Neural crest cell (in vitro differentiated cells): ENCODE measurements around the gene DISC1. TPM values are rescaled to one million over a fixed set of nuclear protein-coding genes. Genes with fewer than 3 reads are reported as not detected.
"Not testable (repeated sequence)": the region's sequence is repeated elsewhere in the genome, so short reads cannot be mapped to it uniquely, and the experiment has no call there.

Experiments
- DNase-seq: peaks from one replicate; pipeline ENCODE4 v3.0.0; 2021; ENCODE audit warnings: low read depth, mixed read lengths, low spot score
- H3K27ac Mint-ChIP-seq: one replicate; pipeline ENCODE4 v1.8.0; 2021; ENCODE audit warnings: mild to moderate bottlenecking, mixed read lengths; ENCODE audit not compliant: unreplicated experiment
- H3K27me3 Mint-ChIP-seq: 2 replicates; pipeline ENCODE4 v1.8.0; 2021; ENCODE audit warnings: low read depth, mild to moderate bottlenecking, mixed read lengths
- H3K36me3 Mint-ChIP-seq: 2 replicates; pipeline ENCODE4 v1.8.0; 2021; ENCODE audit warnings: low read depth, mild to moderate bottlenecking, mixed read lengths
- H3K4me1 Mint-ChIP-seq: 2 replicates; pipeline ENCODE4 v1.8.0; 2021; ENCODE audit warnings: mixed read lengths
- H3K4me3 Mint-ChIP-seq: one replicate; pipeline ENCODE4 v1.8.0; 2021; ENCODE audit warnings: mild to moderate bottlenecking, mixed read lengths
- H3K9me3 Mint-ChIP-seq: 2 replicates; pipeline ENCODE4 v1.8.0; 2021; ENCODE audit warnings: mixed read lengths
- total RNA-seq: library from RNA; stranded (reverse); gene quantifications from 2 replicates; pipeline ENCODE4 v1.2.1, GENCODE V29; 2021
- TF ChIP-seq, protein P1 (sequence below): fragments of 200-600 bp; sonication (generic); conservative IDR thresholded peaks from 2 replicates; pipeline ENCODE4 v1.5.0; 2021; ENCODE audit warnings: antibody characterized with exemption, mild to moderate bottlenecking

Gene DISC1
- total RNA-seq, 1 donor from 2014 or later, result 13.7 TPM

DNA sequence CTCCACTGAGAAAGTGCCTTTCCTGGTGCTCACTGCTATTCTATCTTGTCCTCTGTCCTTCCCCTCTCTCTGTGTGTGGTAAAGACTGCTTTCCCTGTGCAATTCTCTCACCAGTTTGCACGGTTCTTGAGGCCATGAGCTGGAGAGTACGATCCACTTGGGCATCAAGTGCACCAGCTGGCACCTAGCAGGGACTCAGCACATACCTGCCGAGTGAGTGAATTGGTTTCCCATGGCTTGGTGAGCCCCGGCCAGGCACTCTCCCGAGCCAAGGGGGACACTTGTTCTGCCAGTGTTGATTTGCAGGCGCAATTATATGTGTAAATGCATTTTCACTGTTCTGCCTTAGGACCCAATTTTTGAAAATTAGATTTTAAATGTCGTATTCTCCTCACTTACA is 313.5 kb downstream of the DISC1 start:
- peaks cover 5% of the 10 kb centered on the region for H3K36me3 Mint-ChIP-seq
- peak overlapping the region; percentile 82 for H3K27ac Mint-ChIP-seq
- no peaks in the 10 kb centered on the region for H3K27me3 Mint-ChIP-seq
- H3K9me3 Mint-ChIP-seq, result no peaks in the 10 kb centered on the region
- TF ChIP-seq, protein P1, sequence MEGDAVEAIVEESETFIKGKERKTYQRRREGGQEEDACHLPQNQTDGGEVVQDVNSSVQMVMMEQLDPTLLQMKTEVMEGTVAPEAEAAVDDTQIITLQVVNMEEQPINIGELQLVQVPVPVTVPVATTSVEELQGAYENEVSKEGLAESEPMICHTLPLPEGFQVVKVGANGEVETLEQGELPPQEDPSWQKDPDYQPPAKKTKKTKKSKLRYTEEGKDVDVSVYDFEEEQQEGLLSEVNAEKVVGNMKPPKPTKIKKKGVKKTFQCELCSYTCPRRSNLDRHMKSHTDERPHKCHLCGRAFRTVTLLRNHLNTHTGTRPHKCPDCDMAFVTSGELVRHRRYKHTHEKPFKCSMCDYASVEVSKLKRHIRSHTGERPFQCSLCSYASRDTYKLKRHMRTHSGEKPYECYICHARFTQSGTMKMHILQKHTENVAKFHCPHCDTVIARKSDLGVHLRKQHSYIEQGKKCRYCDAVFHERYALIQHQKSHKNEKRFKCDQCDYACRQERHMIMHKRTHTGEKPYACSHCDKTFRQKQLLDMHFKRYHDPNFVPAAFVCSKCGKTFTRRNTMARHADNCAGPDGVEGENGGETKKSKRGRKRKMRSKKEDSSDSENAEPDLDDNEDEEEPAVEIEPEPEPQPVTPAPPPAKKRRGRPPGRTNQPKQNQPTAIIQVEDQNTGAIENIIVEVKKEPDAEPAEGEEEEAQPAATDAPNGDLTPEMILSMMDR, result no peak
- H3K4me1 Mint-ChIP-seq, result peaks cover 64% of the 10 kb centered on the region
- DNase-seq, result no peak
- H3K4me3 Mint-ChIP-seq, result no peak overlapping the region

- Mint-ChIP-seq H3K27me3 (no peaks in the 10 kb centered on the region), H3K4me1 (peaks cover 64% of the 10 kb centered on the region), H3K27ac (no peak overlapping the region), H3K36me3 (peaks cover 10% of the 10 kb centered on the region), H3K9me3 (no peaks in the 10 kb centered on the region), H3K4me3 (no peak overlapping the region)
- TF ChIP-seq, protein P1, result no peak
- no peak for DNase-seq
These were observed 314.1 kb downstream of the DISC1 start for GRCh38 chr1:231940701-231941100.

- H3K9me3 Mint-ChIP-seq, result peaks cover 9% of the 10 kb centered on the region
- TF ChIP-seq, protein P1, result no peak
- peaks cover 30% of the 10 kb centered on the region for H3K36me3 Mint-ChIP-seq
- no peaks in the 10 kb centered on the region for H3K27me3 Mint-ChIP-seq
- H3K4me3 Mint-ChIP-seq, result no peak overlapping the region
- H3K4me1 Mint-ChIP-seq, result peaks cover 41% of the 10 kb centered on the region
- DNase-seq, result no peak
- H3K27ac Mint-ChIP-seq, result no peak overlapping the region
These were observed 316.5 kb downstream of the DISC1 start for GRCh38 chr1:231943084-231943483.

DNA sequence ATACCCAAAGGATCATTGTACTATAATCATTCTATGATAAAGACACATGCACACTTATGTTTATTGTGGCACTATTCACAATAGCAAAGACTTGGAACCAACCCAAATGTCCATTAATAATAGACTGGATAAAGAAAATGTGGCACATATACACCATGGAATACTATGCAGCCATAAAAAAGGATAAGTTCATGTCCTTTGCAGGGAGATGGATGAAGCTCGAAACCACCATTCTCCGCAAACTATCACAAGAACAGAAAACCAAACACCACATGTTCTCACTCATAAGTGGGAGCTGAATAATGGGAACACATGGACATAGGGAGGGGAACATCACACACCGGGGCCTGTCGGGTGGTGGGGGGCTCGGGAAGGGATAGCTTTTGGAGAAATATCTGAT is 321.5 kb downstream of the DISC1 start:
- DNase-seq, H3K27ac Mint-ChIP-seq, H3K27me3 Mint-ChIP-seq, H3K9me3 Mint-ChIP-seq, H3K4me3 Mint-ChIP-seq: not testable (repeated sequence)
- Mint-ChIP-seq H3K36me3 (peaks cover 32% of the 10 kb centered on the region), H3K4me1 (peaks cover 40% of the 10 kb centered on the region)

GRCh38 chr1:231949277-231950091 is 322.9 kb downstream of the DISC1 start:
- Mint-ChIP-seq H3K4me1 (peaks cover 38% of the 10 kb centered on the region), H3K9me3 (peaks cover 9% of the 10 kb centered on the region), H3K4me3 (no peak overlapping the region), H3K36me3 (peaks cover 34% of the 10 kb centered on the region), H3K27ac (peak overlapping the region; percentile 38), H3K27me3 (no peaks in the 10 kb centered on the region)
- DNase-seq, result no peak
- TF ChIP-seq, protein P1, result no peak
